OCI-LY7 (cell line): Measurements from ENCODE around the gene TPD52L1. TPM values are rescaled to one million over a fixed set of nuclear protein-coding genes. Genes with fewer than 3 reads are reported as not detected.

Experiments used
- BruUV-seq: library from RNA; stranded (reverse); fragments of 400-500 nt; replicated peaks from 2 replicates; lab custom pipeline; 2021; lab: Mats Ljungman, UMichigan
- CTCF ChIA-PET: fragments of 300-600 bp; sonication (Branson Sonifier 250); formaldehyde crosslinking; loops from one replicate; lab custom pipeline; 2022; ENCODE audit warnings: antibody characterized with exemption; ENCODE audit not compliant: unreplicated experiment; lab: Charles Lee
- POLR2A ChIA-PET: fragments of 300-600 bp; sonication (Branson Sonifier 250); formaldehyde crosslinking; loops from one replicate; lab custom pipeline; 2022; ENCODE audit warnings: antibody characterized with exemption; lab: Charles Lee
- DNase-seq: peaks from one replicate; pipeline ENCODE4 v3.0.0-alpha.2; 2015; ENCODE audit warnings: low spot score
- H2AFZ ChIP-seq: fragments of 200-600 bp; sonication (generic), shearing (Covaris generic); 2 replicates; pipeline ENCODE4 v1.6.1; 2014; ENCODE audit warnings: mild to moderate bottlenecking, antibody characterized with exemption, low read length, moderate library complexity
- H3K27ac ChIP-seq: fragments of 200-600 bp; sonication (generic); 2 replicates; pipeline ENCODE4 v1.5.1; 2014; ENCODE audit warnings: mixed run types, low read depth, mild to moderate bottlenecking, moderate library complexity, low read length, inconsistent platforms; ENCODE audit not compliant: poor library complexity, severe bottlenecking
- H3K36me3 ChIP-seq: fragments of 200-600 bp; sonication (generic); 2 replicates; pipeline ENCODE4 v1.6.1; 2014; ENCODE audit warnings: mild to moderate bottlenecking, antibody characterized with exemption, low read length, moderate library complexity, mixed read lengths; ENCODE audit not compliant: insufficient read depth
- H3K4me1 ChIP-seq: fragments of 200-600 bp; sonication (generic); 2 replicates; pipeline ENCODE4 v1.5.1; 2014; ENCODE audit warnings: mild to moderate bottlenecking, low read length; ENCODE audit not compliant: insufficient read depth, poor library complexity, severe bottlenecking
- H3K4me2 ChIP-seq: fragments of 200-600 bp; sonication (generic); 2 replicates; pipeline ENCODE4 v1.6.1; 2014; ENCODE audit warnings: mild to moderate bottlenecking, low read length
- H3K4me3 ChIP-seq: fragments of 200-600 bp; sonication (generic); 2 replicates; pipeline ENCODE4 v1.5.1; 2014; ENCODE audit warnings: mild to moderate bottlenecking, low read depth, low read length; ENCODE audit not compliant: poor library complexity, severe bottlenecking
- H3K79me2 ChIP-seq: fragments of 200-600 bp; sonication (generic); 2 replicates; pipeline ENCODE4 v1.6.1; 2016; ENCODE audit warnings: low read depth, mild to moderate bottlenecking, low read length, moderate library complexity, mixed read lengths; ENCODE audit not compliant: insufficient read depth
- H3K9me2 ChIP-seq: fragments of 200-600 bp; sonication (generic); 2 replicates; pipeline ENCODE4 v1.6.1; 2016; ENCODE audit warnings: mild to moderate bottlenecking, low read length, mixed read lengths; ENCODE audit not compliant: insufficient read depth
- H3K9me3 ChIP-seq: fragments of 200-600 bp; sonication (generic); 2 replicates; pipeline ENCODE4 v1.6.1; 2014; ENCODE audit warnings: mild to moderate bottlenecking, mixed run types, low read length, mixed read lengths
- H4K20me1 ChIP-seq: fragments of 200-600 bp; sonication (generic); 2 replicates; pipeline ENCODE4 v1.6.1; 2014; ENCODE audit warnings: mild to moderate bottlenecking, antibody characterized with exemption, low read length, moderate library complexity, mixed read lengths; ENCODE audit not compliant: insufficient read depth
- CTCF ChIP-seq: fragments of 200-600 bp; sonication (generic); conservative IDR thresholded peaks from 2 replicates; pipeline ENCODE4 v1.5.1; 2014; ENCODE audit warnings: mild to moderate bottlenecking, antibody characterized with exemption, low read length, moderate library complexity, mixed read lengths
- EZH2phosphoT487 ChIP-seq: fragments of 200-600 bp; sonication (generic); IDR thresholded peaks from 2 replicates; pipeline ENCODE4 v1.6.1; 2018; ENCODE audit warnings: low read depth, borderline replicate concordance, mild to moderate bottlenecking, mixed run types, antibody characterized with exemption, low read length, moderate library complexity, mixed read lengths
- intact Hi-C: fragments of 100-400 bp; cut with micrococcal nuclease; formaldehyde crosslinking; loops from one replicate; pipeline ENCODE4 v1.10.0; 2022; ENCODE audit not compliant: unreplicated experiment
- total RNA-seq, 2 experiments: library from RNA; depleted of rRNA in 1 of 2; stranded (reverse); fragments of >200 nt in 1 of 2; shearing (Covaris generic) in 1 of 2; gene quantifications; 2 replicates each; pipeline ENCODE4 v1.2.3, GENCODE V29; 2014 to 2022

The TPD52L1 gene
- total RNA-seq, 2 experiments from 2014 or later: not detected

GRCh38 chr6:125217992-125218391 lies 64.4 kb downstream of the TPD52L1 start:
- H3K9me3 ChIP-seq: no peaks in the 10 kb centered on the region
- no peak for TF ChIP-seq CTCF
- no peak for TF ChIP-seq EZH2phosphoT487
- no peaks in the 10 kb centered on the region for H3K4me1 ChIP-seq
- no peak overlapping the region for H3K4me3 ChIP-seq
- intact Hi-C loops: no loop called here
- no peak overlapping the region for H2AFZ ChIP-seq
- H3K27ac ChIP-seq: no peak overlapping the region
- no TSS peak for BruUV-seq
- H3K4me2 ChIP-seq: no peak overlapping the region
- H3K36me3 ChIP-seq: no peaks in the 10 kb centered on the region
- no peaks in the 10 kb centered on the region for H4K20me1 ChIP-seq
- no peak for DNase-seq
- ChIA-PET CTCF (no interaction called here), POLR2A (no interaction called here)
- H3K9me2 ChIP-seq: no peaks in the 10 kb centered on the region
- no peaks in the 10 kb centered on the region for H3K79me2 ChIP-seq

GRCh38 chr6:125219361-125219895 lies 65.9 kb downstream of the TPD52L1 start:
- Histone ChIP-seq H3K9me3 (no peaks in the 10 kb centered on the region), H3K9me2 (no peaks in the 10 kb centered on the region), H3K79me2 (no peaks in the 10 kb centered on the region), H3K36me3 (no peaks in the 10 kb centered on the region), H3K4me3 (no peak overlapping the region), H4K20me1 (no peaks in the 10 kb centered on the region), H3K27ac (no peak overlapping the region), H2AFZ (no peak overlapping the region), H3K4me2 (no peak overlapping the region), H3K4me1 (no peaks in the 10 kb centered on the region)
- intact Hi-C loops: no loop called here
- POLR2A ChIA-PET: interaction anchor here (0.6 to 1.2 kb wide), 2 partner anchors 9 to 171 kb away, joined by 3 read pairs; no protein-coding TSS in a partner anchor
- CTCF ChIA-PET: no interaction called here
- TF ChIP-seq EZH2phosphoT487: no peak
- TF ChIP-seq CTCF: no peak
- no TSS peak for BruUV-seq
- DNase-seq: no peak

- ChIA-PET CTCF (no interaction called here), POLR2A (no interaction called here)
- H3K4me2 ChIP-seq: no peak overlapping the region
- no peak for DNase-seq
- intact Hi-C loops: no loop called here
- H3K27ac ChIP-seq: no peak overlapping the region
- no peaks in the 10 kb centered on the region for H3K79me2 ChIP-seq
- no peaks in the 10 kb centered on the region for H3K9me2 ChIP-seq
- TF ChIP-seq CTCF (no peak), EZH2phosphoT487 (no peak)
- H3K4me1 ChIP-seq: no peaks in the 10 kb centered on the region
- no peak overlapping the region for H3K4me3 ChIP-seq
- H3K9me3 ChIP-seq: no peaks in the 10 kb centered on the region
- no peaks in the 10 kb centered on the region for H4K20me1 ChIP-seq
- BruUV-seq: no TSS peak
- H2AFZ ChIP-seq: no peak overlapping the region
- H3K36me3 ChIP-seq: no peaks in the 10 kb centered on the region
Measured at GRCh38 chr6:125220712-125221111, 67.1 kb downstream of the TPD52L1 start.
